Mesenchymal stem cell (in vitro differentiated cells and primary cell): ENCODE data around the gene PFN3.

ENCODE experiments used
- DNase-seq: peaks from one replicate; pipeline ENCODE4 v3.0.0-alpha.2; 2013
- H2AFZ ChIP-seq: one replicate; pipeline ENCODE4 v1.6.1; 2013; ENCODE audit warnings: low read depth, mild to moderate bottlenecking, control low read depth, inconsistent platforms, low read length, moderate library complexity
- H2AK5ac ChIP-seq: 2 replicates; pipeline ENCODE4 v1.6.1; 2013; ENCODE audit warnings: low read length, moderate library complexity, mild to moderate bottlenecking, inconsistent platforms; ENCODE audit not compliant: severe bottlenecking
- H2BK120ac ChIP-seq: one replicate; pipeline ENCODE4 v1.6.1; 2013; ENCODE audit warnings: low read depth, mild to moderate bottlenecking, inconsistent platforms, low read length, moderate library complexity
- H2BK12ac ChIP-seq, 2 experiments: one replicate each; pipeline ENCODE4 v1.6.1; 2013; ENCODE audit warnings: inconsistent platforms in 2 of 2, low read length in 2 of 2, mild to moderate bottlenecking in 2 of 2, moderate library complexity in 2 of 2, control low read depth in 1 of 2
- H2BK15ac ChIP-seq: one replicate; pipeline ENCODE4 v1.6.1; 2013; ENCODE audit warnings: mild to moderate bottlenecking, low read depth, inconsistent platforms; ENCODE audit not compliant: poor library complexity, severe bottlenecking
- H2BK5ac ChIP-seq: 2 replicates; pipeline ENCODE4 v1.6.1; 2013; ENCODE audit warnings: low read depth, mild to moderate bottlenecking, low read length, control low read depth, inconsistent platforms; ENCODE audit not compliant: poor library complexity, severe bottlenecking
- H3K14ac ChIP-seq, 2 experiments: one replicate each; pipeline ENCODE4 v1.6.1; 2013; ENCODE audit warnings: inconsistent platforms in 2 of 2, low read length in 2 of 2, control low read depth in 1 of 2, mild to moderate bottlenecking in 1 of 2, moderate library complexity in 1 of 2
- H3K18ac ChIP-seq, 2 experiments: one replicate each; pipeline ENCODE4 v1.6.1; 2013; ENCODE audit warnings: inconsistent platforms in 2 of 2, low read length in 2 of 2, control low read depth in 1 of 2, low read depth in 1 of 2, mild to moderate bottlenecking in 1 of 2
- H3K23ac ChIP-seq, 2 experiments: one replicate each; pipeline ENCODE4 v1.6.1; 2013; ENCODE audit warnings: inconsistent platforms in 2 of 2, low read length in 2 of 2, mild to moderate bottlenecking in 2 of 2, moderate library complexity in 2 of 2, control low read depth in 1 of 2
- H3K27ac ChIP-seq: 2 replicates; pipeline ENCODE4 v1.5.1; 2013; ENCODE audit warnings: mild to moderate bottlenecking, moderate library complexity, low read length, control low read depth, inconsistent platforms; ENCODE audit not compliant: poor library complexity, severe bottlenecking
- H3K27me3 ChIP-seq, 2 experiments: 2 replicates each; pipeline versions ENCODE4 v1.6.1 to v1.7.0; 2013; ENCODE audit warnings: low read length in 2 of 2, mild to moderate bottlenecking in 2 of 2, moderate library complexity in 2 of 2, control low read depth in 1 of 2, inconsistent platforms in 1 of 2; ENCODE audit not compliant: control insufficient read depth in 1 of 2, insufficient read depth in 1 of 2
- H3K36me3 ChIP-seq, 2 experiments: 2 replicates each; pipeline versions ENCODE4 v1.6.1 to v1.7.0; 2013; ENCODE audit warnings: low read length in 2 of 2, control low read depth in 1 of 2, inconsistent platforms in 1 of 2, low read depth in 1 of 2, mild to moderate bottlenecking in 1 of 2; ENCODE audit not compliant: insufficient read depth in 2 of 2, control insufficient read depth in 1 of 2
- H3K4ac ChIP-seq, 2 experiments: one replicate each; pipeline ENCODE4 v1.6.1; 2013; ENCODE audit warnings: inconsistent platforms in 2 of 2, low read length in 2 of 2, mild to moderate bottlenecking in 2 of 2, moderate library complexity in 2 of 2, control low read depth in 1 of 2, low read depth in 1 of 2
- H3K4me1 ChIP-seq: 2 replicates; pipeline ENCODE4 v1.6.1; 2013; ENCODE audit warnings: low read depth, low read length, control low read depth; ENCODE audit not compliant: control insufficient read depth, insufficient read depth
- H3K4me2 ChIP-seq: 2 replicates; pipeline ENCODE4 v1.6.1; 2013; ENCODE audit warnings: low read length, mild to moderate bottlenecking, inconsistent platforms; ENCODE audit not compliant: poor library complexity, severe bottlenecking
- H3K4me3 ChIP-seq, 2 experiments: 2 replicates each; pipeline versions ENCODE4 v1.5.1 to v1.7.0; 2013; ENCODE audit warnings: low read length in 2 of 2, mild to moderate bottlenecking in 2 of 2, control low read depth in 1 of 2, low read depth in 1 of 2; ENCODE audit not compliant: insufficient read depth in 1 of 2
- H3K79me1 ChIP-seq: replicated peaks from 2 replicates; pipeline ENCODE4 v1.6.1; 2013; ENCODE audit warnings: mild to moderate bottlenecking, control low read depth, low read length, inconsistent platforms; ENCODE audit not compliant: poor library complexity, severe bottlenecking
- H3K9ac ChIP-seq: 2 replicates; pipeline ENCODE4 v1.7.0; 2013; ENCODE audit warnings: mild to moderate bottlenecking, low read length, moderate library complexity
- H3K9me3 ChIP-seq: 2 replicates; pipeline ENCODE4 v1.7.0; 2013; ENCODE audit warnings: mild to moderate bottlenecking, low read length; ENCODE audit not compliant: control insufficient read depth
- H4K8ac ChIP-seq: one replicate; pipeline ENCODE4 v1.6.1; 2013; ENCODE audit warnings: inconsistent platforms, mild to moderate bottlenecking, low read length, moderate library complexity
- H4K91ac ChIP-seq: one replicate; pipeline ENCODE4 v1.6.1; 2013; ENCODE audit warnings: mild to moderate bottlenecking, low read length, inconsistent platforms
- WGBS: methylation state at CpG from one replicate; pipeline ENCODE4 v1.1.7; 2013; ENCODE audit warnings: mixed read lengths; 5-methylcytosine and 5-hydroxymethylcytosine counted together

Gene PFN3

DNA sequence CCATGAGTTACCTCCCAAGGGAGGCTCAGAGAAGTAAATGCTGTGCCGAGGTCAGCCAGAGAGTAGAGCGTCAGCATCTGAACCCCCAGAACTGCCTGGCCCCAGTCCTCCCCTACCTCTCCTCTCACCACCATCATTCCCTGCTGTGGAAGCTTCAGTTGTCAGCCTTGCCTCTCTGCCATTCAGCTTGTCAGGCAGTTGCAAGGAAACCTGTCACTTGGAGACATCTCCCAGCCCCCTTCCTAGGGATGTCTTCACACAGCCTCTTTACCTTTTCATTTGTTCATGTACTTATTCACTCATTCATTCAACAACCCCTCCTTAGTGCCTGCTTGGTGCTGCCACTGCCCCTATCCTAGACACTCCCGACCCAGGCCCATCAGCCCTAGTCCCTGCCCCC, 40.6 kb downstream of the PFN3 start:
- Histone ChIP-seq H2BK12ac (no peak overlapping the region), H3K9me3 (peaks cover 7% of the 10 kb centered on the region), H3K27ac (no peak overlapping the region), H3K36me3 (no peaks in the 10 kb centered on the region), H4K91ac (no peak overlapping the region), H2BK15ac (peak overlapping the region; percentile 66), H4K8ac (no peak overlapping the region), H3K14ac (no peak overlapping the region), H3K79me1 (no peaks in the 10 kb centered on the region), H3K27me3 (peaks cover 0 to 69% of the 10 kb centered on the region in 2 experiments), H2BK5ac (no peak overlapping the region), H3K23ac (no peak overlapping the region), H2AK5ac (no peak overlapping the region), H3K9ac (no peak overlapping the region), H2BK120ac (no peak overlapping the region), H3K4me2 (no peak overlapping the region), H3K4ac (no peak overlapping the region), H2AFZ (no peak overlapping the region), H3K4me1 (peaks cover 17% of the 10 kb centered on the region), H3K4me3 (no peak overlapping the region), H3K18ac (no peak overlapping the region)
- 88% methylated on average over 3 of the region's 3 CpGs for WGBS
- no peak for DNase-seq

DNA sequence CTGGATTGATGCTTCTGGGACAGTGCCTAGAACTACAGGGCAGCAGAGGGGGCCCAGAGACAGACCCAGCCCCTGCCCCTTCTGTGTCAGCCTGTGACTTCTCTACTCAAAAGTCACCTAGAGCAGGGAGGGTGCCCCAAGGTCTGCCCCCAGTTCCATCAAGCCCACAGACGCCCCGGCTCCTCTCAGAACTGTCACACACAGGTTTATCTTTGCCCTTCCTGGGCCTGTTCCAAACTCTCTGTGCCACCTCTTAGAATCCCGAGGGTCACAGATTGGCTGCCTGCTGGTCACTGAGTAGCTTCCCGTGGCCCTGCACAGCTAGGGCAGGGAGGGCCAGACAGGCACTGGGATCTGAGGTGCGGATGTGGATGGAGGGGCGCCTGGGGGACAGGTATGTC, 41.0 kb downstream of the PFN3 start:
- Histone ChIP-seq H3K4me2 (no peak overlapping the region), H2AK5ac (no peak overlapping the region)

DNA sequence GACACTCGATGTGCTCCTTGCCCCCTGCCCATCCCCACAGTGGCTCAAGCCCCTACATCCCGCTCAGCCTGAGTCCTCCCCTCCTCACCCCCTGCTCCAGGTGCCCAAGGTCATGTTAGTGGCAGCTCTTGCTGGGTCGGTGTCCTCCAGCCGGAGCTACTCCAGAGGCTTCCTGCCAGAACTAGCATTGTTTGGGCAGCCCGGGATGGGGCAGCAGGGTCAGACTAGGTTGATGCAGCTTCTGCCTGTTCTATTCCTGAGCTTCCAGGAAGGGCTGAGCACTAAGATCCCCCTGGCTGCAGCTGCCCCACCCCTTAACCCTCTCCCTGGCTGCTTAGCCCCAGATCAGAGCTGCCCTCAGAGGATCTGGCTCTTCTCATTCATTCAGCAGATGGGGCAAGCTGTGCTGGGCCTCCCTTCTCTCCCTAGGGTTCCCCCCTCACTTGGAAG, 42.1 kb downstream of the PFN3 start:
- Histone ChIP-seq H3K79me1 (no peaks in the 10 kb centered on the region), H2BK5ac (no peak overlapping the region), H3K23ac (no peak overlapping the region), H3K9me3 (peaks cover 7% of the 10 kb centered on the region), H4K91ac (peak overlapping the region; percentile 92), H2AK5ac (peak overlapping the region; percentile 53), H3K14ac (peak overlapping the region in 1 of 2 experiments; percentile 82), H3K36me3 (no peaks in the 10 kb centered on the region), H3K18ac (peak overlapping the region; percentile 61 to 85), H3K9ac (no peak overlapping the region), H2BK12ac (peak overlapping the region; percentile 81 to 88), H2BK120ac (no peak overlapping the region), H3K4ac (peak overlapping the region; percentile 24 to 76), H2BK15ac (peak overlapping the region; percentile 29), H4K8ac (no peak overlapping the region), H3K4me1 (peaks cover 16% of the 10 kb centered on the region), H3K27me3 (peaks cover 0 to 65% of the 10 kb centered on the region in 2 experiments), H2AFZ (no peak overlapping the region), H3K4me3 (peak overlapping the region in 1 of 2 experiments; percentile 14), H3K27ac (no peak overlapping the region), H3K4me2 (no peak overlapping the region)
- DNase-seq: no peak
- 77% methylated on average over 5 of the region's 5 CpGs for WGBS

More for the DNA sequence above, 41.0 kb downstream of the PFN3 start:
- no peak overlapping the region for H3K18ac ChIP-seq
- H4K91ac ChIP-seq: no peak overlapping the region
- H3K27me3 ChIP-seq: peaks cover 0 to 69% of the 10 kb centered on the region in 2 experiments
- no peak overlapping the region for H2BK5ac ChIP-seq
- peak overlapping the region; percentile 66 for H2BK15ac ChIP-seq
- WGBS: 87% methylated on average over 6 of the region's 6 CpGs
- peak overlapping the region in 1 of 2 experiments; percentile 10 for H2BK12ac ChIP-seq
- H3K4me1 ChIP-seq: peaks cover 17% of the 10 kb centered on the region
- H3K14ac ChIP-seq: no peak overlapping the region
- H3K9ac ChIP-seq: no peak overlapping the region
- H4K8ac ChIP-seq: no peak overlapping the region
- H3K4ac ChIP-seq: no peak overlapping the region
- peaks cover 7% of the 10 kb centered on the region for H3K9me3 ChIP-seq
- H3K27ac ChIP-seq: no peak overlapping the region
- H2BK120ac ChIP-seq: no peak overlapping the region
- H3K23ac ChIP-seq: no peak overlapping the region
- no peaks in the 10 kb centered on the region for H3K79me1 ChIP-seq
- no peak overlapping the region for H3K4me3 ChIP-seq
- H2AFZ ChIP-seq: no peak overlapping the region
- H3K36me3 ChIP-seq: no peaks in the 10 kb centered on the region
- DNase-seq: no peak

DNA sequence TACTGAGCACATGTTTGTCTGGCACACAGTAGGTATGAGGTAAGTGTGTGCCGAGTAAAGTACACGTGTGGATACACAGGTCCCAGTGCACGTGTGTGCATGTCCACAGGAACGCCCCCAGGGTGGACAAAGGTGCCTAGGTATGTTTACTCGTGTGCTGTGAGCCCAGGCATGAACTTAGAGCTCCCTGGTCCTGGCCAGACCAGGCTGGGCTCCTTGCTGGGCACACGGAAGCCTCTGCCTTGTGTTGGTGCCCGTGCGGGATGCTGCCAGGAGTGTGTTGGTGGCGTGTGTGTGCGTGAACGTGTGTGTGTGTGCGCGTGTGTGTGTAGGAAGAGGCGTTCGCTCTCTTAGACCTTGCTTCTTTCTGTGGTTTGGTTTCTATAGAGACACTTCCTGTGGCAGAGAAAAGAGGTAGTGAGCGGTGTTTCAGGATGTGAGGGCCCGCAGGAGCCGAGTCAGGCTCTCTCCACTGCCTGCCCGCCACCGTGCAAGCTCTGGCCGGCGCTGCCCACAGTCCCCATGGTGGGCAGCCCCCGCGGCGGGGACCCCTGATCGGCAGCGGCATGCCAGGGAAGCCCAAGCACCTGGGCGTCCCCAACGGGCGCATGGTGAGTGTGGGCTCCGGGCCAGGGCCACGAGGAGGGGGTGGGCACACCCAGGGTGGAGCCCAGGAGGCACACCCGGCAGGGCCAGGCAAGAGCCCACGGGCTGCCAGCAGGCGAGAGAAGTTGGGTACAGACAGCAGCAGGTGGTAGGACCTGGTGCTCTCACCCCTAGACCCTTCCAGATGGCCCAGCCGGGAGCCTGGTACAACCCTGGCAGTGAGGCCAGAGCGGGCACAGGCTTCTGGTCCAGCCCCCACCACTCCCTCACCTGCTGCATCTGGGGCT, 42.8 kb downstream of the PFN3 start, which contains the start of gene RGS14:
Gene RGS14, plus strand, starts transcription at position 466 of the 893 bp plus-strand sequence. Its CDS starts 101 bp downstream, at position 567.
- H3K27me3 ChIP-seq: peaks cover 0 to 62% of the 10 kb centered on the region in 2 experiments
- H2BK12ac ChIP-seq: peak within 1 kb of the TSS; percentile 81 to 88
- H3K79me1 ChIP-seq: no peaks in the 10 kb centered on the region
- peak within 1 kb of the TSS; percentile 92 for H4K91ac ChIP-seq
- peaks cover 12% of the 10 kb centered on the region for H3K4me1 ChIP-seq
- WGBS: 64% methylated on average over 37 of the region's 37 CpGs
- peak within 1 kb of the TSS; percentile 76 to 88 for H3K4ac ChIP-seq
- peak within 1 kb of the TSS; percentile 42 for H2AFZ ChIP-seq
- peak within 1 kb of the TSS; percentile 61 to 85 for H3K18ac ChIP-seq
- H2BK15ac ChIP-seq: peak within 1 kb of the TSS; percentile 29
- H4K8ac ChIP-seq: peak within 1 kb of the TSS; percentile 81
- peak within 1 kb of the TSS; percentile 51 for H2BK120ac ChIP-seq
- no peak within 1 kb of the TSS for H2BK5ac ChIP-seq
- no peak within 1 kb of the TSS for H3K23ac ChIP-seq
- peak; percentile 73 for DNase-seq
- no peak within 1 kb of the TSS for H3K9ac ChIP-seq
- peak within 1 kb of the TSS; percentile 53 for H2AK5ac ChIP-seq
- H3K36me3 ChIP-seq: no peaks in the 10 kb centered on the region
- peaks cover 7% of the 10 kb centered on the region for H3K9me3 ChIP-seq
- peak within 1 kb of the TSS in 1 of 2 experiments; percentile 14 for H3K4me3 ChIP-seq
- H3K14ac ChIP-seq: peak within 1 kb of the TSS in 1 of 2 experiments; percentile 83
- no peak within 1 kb of the TSS for H3K27ac ChIP-seq
- H3K4me2 ChIP-seq: no peak within 1 kb of the TSS
